Naive B cell (primary cell): ENCODE results near the gene GMCL1. TPM values are rescaled to one million over a fixed set of nuclear protein-coding genes. Genes with fewer than 3 reads are reported as not detected.
"Not testable (repeated sequence)": the region's sequence is repeated elsewhere in the genome, so short reads cannot be mapped to it uniquely, and the experiment has no call there.

ENCODE experiments used
- ATAC-seq, 2 donors: fragments of 150-1000 bp; cut with Tn5 transposase; 2 replicates each; pipeline ENCODE4 v1.10.0; 2021; ENCODE audit warnings: low read depth in 2 of 2, mild to moderate bottlenecking in 2 of 2, moderate library complexity in 2 of 2
- DNase-seq: peaks from one replicate; pipeline ENCODE4 v3.0.0; 2022
- H3K27ac Mint-ChIP-seq, 6 donors: one replicate each; pipeline ENCODE4 v1.8.0; 2020 to 2022; ENCODE audit warnings: mild to moderate bottlenecking in 6 of 6, mixed read lengths in 6 of 6, moderate library complexity in 5 of 6, inconsistent platforms in 2 of 6
- H3K27me3 Mint-ChIP-seq, 3 donors: one replicate each; pipeline ENCODE4 v1.8.0; 2021 to 2022; ENCODE audit warnings: mixed read lengths in 3 of 3, mild to moderate bottlenecking in 1 of 3
- H3K36me3 Mint-ChIP-seq, 2 donors: one replicate each; pipeline ENCODE4 v1.8.0; 2020 to 2022; ENCODE audit warnings: mixed read lengths in 2 of 2, inconsistent platforms in 1 of 2, mild to moderate bottlenecking in 1 of 2
- H3K4me1 Mint-ChIP-seq, 3 donors: one replicate each; pipeline ENCODE4 v1.8.0; 2020 to 2022; ENCODE audit warnings: mixed read lengths in 3 of 3, inconsistent platforms in 1 of 3, mild to moderate bottlenecking in 1 of 3, moderate library complexity in 1 of 3
- H3K4me3 Mint-ChIP-seq, 8 donors: one replicate each; pipeline ENCODE4 v1.8.0; 2020 to 2022; ENCODE audit warnings: mild to moderate bottlenecking in 8 of 8, mixed read lengths in 8 of 8, moderate library complexity in 8 of 8, inconsistent platforms in 2 of 8
- H3K9me3 Mint-ChIP-seq, 7 donors: one replicate each; pipeline ENCODE4 v1.8.0; 2020 to 2022; ENCODE audit warnings: mixed read lengths in 7 of 7, mild to moderate bottlenecking in 5 of 7, inconsistent platforms in 2 of 7, moderate library complexity in 1 of 7
- polyA plus RNA-seq, 6 donors: library from polyadenylated mRNA; unstranded; fragments of 300-500 nt; fragmentation: Illumina TruSeq; gene quantifications; one replicate each; pipeline ENCODE4 v1.2.3, GENCODE V29; 2021; ENCODE audit warnings: low read depth in 6 of 6

The GMCL1 gene
- polyA plus RNA-seq, 6 donors from 2014 or later, result 21.9 to 28.2 (median 25.0) TPM

- ATAC-seq (no peak), DNase-seq (no peak)
- no peaks in the 10 kb centered on the region for H3K27me3 Mint-ChIP-seq
- peaks cover 14 to 24% of the 10 kb centered on the region in 2 donors for H3K36me3 Mint-ChIP-seq
- no peaks in the 10 kb centered on the region for H3K9me3 Mint-ChIP-seq
- no peak overlapping the region for H3K27ac Mint-ChIP-seq
- H3K4me1 Mint-ChIP-seq, result no peaks in the 10 kb centered on the region
- no peak overlapping the region for H3K4me3 Mint-ChIP-seq
Observed at GRCh38 chr2:69844560-69844959, 15.1 kb downstream of the GMCL1 start.

GRCh38 chr2:69846182-69847067 is 17.0 kb downstream of the GMCL1 start:
- Mint-ChIP-seq H3K4me1 (no peaks in the 10 kb centered on the region), H3K36me3 (peaks cover 11 to 26% of the 10 kb centered on the region in 2 donors), H3K27ac (peak overlapping the region in 1 of 6 donors; percentile 41), H3K4me3 (no peak overlapping the region), H3K9me3 (no peaks in the 10 kb centered on the region), H3K27me3 (no peaks in the 10 kb centered on the region)
- DNase-seq (no peak), ATAC-seq (no peak)

GRCh38 chr2:69847068-69847828 is 17.8 kb downstream of the GMCL1 start:
- no peaks in the 10 kb centered on the region for H3K27me3 Mint-ChIP-seq
- no peak overlapping the region for H3K4me3 Mint-ChIP-seq
- ATAC-seq (no peak), DNase-seq (no peak)
- no peaks in the 10 kb centered on the region for H3K4me1 Mint-ChIP-seq
- H3K36me3 Mint-ChIP-seq, result peaks cover 8 to 20% of the 10 kb centered on the region in 2 donors
- H3K9me3 Mint-ChIP-seq, result no peaks in the 10 kb centered on the region
- H3K27ac Mint-ChIP-seq, result peak overlapping the region in 1 of 6 donors; percentile 47

- DNase-seq (no peak), ATAC-seq (no peak)
- Mint-ChIP-seq H3K27me3 (no peaks in the 10 kb centered on the region), H3K27ac (peak overlapping the region in 2 of 6 donors; percentile 44 to 57), H3K4me3 (no peak overlapping the region), H3K36me3 (peaks cover 8 to 20% of the 10 kb centered on the region in 2 donors), H3K9me3 (no peaks in the 10 kb centered on the region), H3K4me1 (no peaks in the 10 kb centered on the region)
Observed at GRCh38 chr2:69848186-69848790, 18.8 kb downstream of the GMCL1 start.

- no peak for DNase-seq
- Mint-ChIP-seq H3K27me3 (no peaks in the 10 kb centered on the region), H3K9me3 (no peaks in the 10 kb centered on the region), H3K4me3 (no peak overlapping the region), H3K27ac (no peak overlapping the region), H3K36me3 (peaks cover 0 to 5% of the 10 kb centered on the region in 2 donors), H3K4me1 (no peaks in the 10 kb centered on the region)
- ATAC-seq, result no peak
Observed at GRCh38 chr2:69858261-69858660, 28.8 kb downstream of the GMCL1 start.

- peaks cover 14% of the 10 kb centered on the region in 2 donors for H3K36me3 Mint-ChIP-seq
- no peak overlapping the region for H3K27ac Mint-ChIP-seq
- ATAC-seq, result no peak
- no peaks in the 10 kb centered on the region for H3K9me3 Mint-ChIP-seq
- H3K4me3 Mint-ChIP-seq, result no peak overlapping the region
- DNase-seq, result no peak
- no peaks in the 10 kb centered on the region for H3K4me1 Mint-ChIP-seq
- no peaks in the 10 kb centered on the region for H3K27me3 Mint-ChIP-seq
Observed at GRCh38 chr2:69863298-69863697, 33.8 kb downstream of the GMCL1 start.

GRCh38 chr2:69888451-69888850 is 59.0 kb downstream of the GMCL1 start:
- Mint-ChIP-seq H3K4me3 (no peak overlapping the region), H3K27me3 (no peaks in the 10 kb centered on the region), H3K36me3 (no peaks in the 10 kb centered on the region), H3K4me1 (peaks cover 0 to 8% (median 3%) of the 10 kb centered on the region in 3 donors), H3K27ac (peak overlapping the region in 1 of 6 donors; percentile 34), H3K9me3 (peaks cover 0 to 5% (median 1%) of the 10 kb centered on the region in 7 donors)
- DNase-seq (no peak), ATAC-seq (no peak)

GRCh38 chr2:69889302-69889701 is 59.8 kb downstream of the GMCL1 start:
- Mint-ChIP-seq H3K36me3 (peaks cover 0 to 6% of the 10 kb centered on the region in 2 donors), H3K27me3 (no peaks in the 10 kb centered on the region)
- no peak for ATAC-seq

GRCh38 chr2:69890881-69891280 is 61.4 kb downstream of the GMCL1 start:
- DNase-seq, result no peak
- Mint-ChIP-seq H3K36me3 (peaks cover 0 to 6% of the 10 kb centered on the region in 2 donors), H3K4me1 (peaks cover 4 to 23% (median 21%) of the 10 kb centered on the region in 3 donors), H3K27ac (peak overlapping the region in 1 of 6 donors; percentile 40), H3K4me3 (no peak overlapping the region), H3K9me3 (peaks cover 0 to 5% (median 1%) of the 10 kb centered on the region in 7 donors), H3K27me3 (no peaks in the 10 kb centered on the region)
- no peak for ATAC-seq

More at GRCh38 chr2:69889302-69889701, 59.8 kb downstream of the GMCL1 start:
- Mint-ChIP-seq H3K27ac (peak overlapping the region in 1 of 6 donors; percentile 40), H3K9me3 (peaks cover 0 to 5% (median 1%) of the 10 kb centered on the region in 7 donors), H3K4me3 (no peak overlapping the region), H3K4me1 (peaks cover 0 to 14% (median 10%) of the 10 kb centered on the region in 3 donors)
- DNase-seq, result no peak

GRCh38 chr2:69892838-69893424 is 63.5 kb downstream of the GMCL1 start:
- not testable (repeated sequence) for DNase-seq, H3K27me3 Mint-ChIP-seq, ATAC-seq, H3K9me3 Mint-ChIP-seq
- Mint-ChIP-seq H3K4me1 (peaks cover 11 to 31% (median 30%) of the 10 kb centered on the region in 3 donors), H3K36me3 (peaks cover 9 to 15% of the 10 kb centered on the region in 2 donors), H3K27ac (peak overlapping the region in 5 of 6 donors; percentile 65 to 100 (median 99)), H3K4me3 (peak overlapping the region; percentile 99 to 100 (median 100))

- H3K4me1 Mint-ChIP-seq, result peaks cover 13 to 36% (median 34%) of the 10 kb centered on the region in 3 donors
- ATAC-seq, result peak; percentile 92 to 94
- peak within 1 kb of the TSS; percentile 97 to 100 (median 99) for H3K27ac Mint-ChIP-seq
- H3K9me3 Mint-ChIP-seq, result peaks cover 0 to 5% (median 1%) of the 10 kb centered on the region in 7 donors
- H3K36me3 Mint-ChIP-seq, result peaks cover 9 to 21% of the 10 kb centered on the region in 2 donors
- DNase-seq, result peak; percentile 71
- H3K4me3 Mint-ChIP-seq, result peak within 1 kb of the TSS; percentile 99 to 100 (median 100)
- no peaks in the 10 kb centered on the region for H3K27me3 Mint-ChIP-seq
Observed at GRCh38 chr2:69893684-69894551, 64.5 kb downstream of the GMCL1 start, which contains the start of gene SNRNP27. SNRNP27 (plus strand) TSS chr2:69893956; CDS start chr2:69893985, 29 bp downstream.

GRCh38 chr2:69894737-69895136 is 65.3 kb downstream of the GMCL1 start:
- Mint-ChIP-seq H3K4me3 (peak overlapping the region; percentile 99 to 100 (median 100)), H3K36me3 (peaks cover 9 to 21% of the 10 kb centered on the region in 2 donors), H3K4me1 (peaks cover 13 to 36% (median 34%) of the 10 kb centered on the region in 3 donors), H3K27ac (peak overlapping the region in 2 of 6 donors; percentile 80 to 99)
- ATAC-seq, H3K9me3 Mint-ChIP-seq, DNase-seq, H3K27me3 Mint-ChIP-seq: not testable (repeated sequence)
